GM18517 (cell line): ENCODE results near the gene XPNPEP1.

Experiments used
- ATAC-seq: cut with Tn5 transposase; IDR thresholded peaks from one replicate; pipeline ENCODE4 v1.9.1; 2021; ENCODE audit warnings: mild to moderate bottlenecking, moderate library complexity; ENCODE audit not compliant: unreplicated experiment

XPNPEP1 gene

GRCh38 chr10:109922976-109923921 lies at the start of gene XPNPEP1:
Gene XPNPEP1, minus strand, starts transcription at chr10:109923511. Its CDS starts 78 bp downstream, at chr10:109923433.
- ATAC-seq, result peak; percentile 93

- no peak for ATAC-seq
Measured at GRCh38 chr10:109972372-109973001, 49.2 kb upstream of the XPNPEP1 start.

GRCh38 chr10:109971634-109972033 lies 48.3 kb upstream of the XPNPEP1 start:
- no peak for ATAC-seq

GRCh38 chr10:109969760-109970346 lies 46.5 kb upstream of the XPNPEP1 start:
- no peak for ATAC-seq

GRCh38 chr10:109968953-109969759 lies 45.8 kb upstream of the XPNPEP1 start:
- ATAC-seq, result no peak

- ATAC-seq, result no peak
Measured at GRCh38 chr10:109967739-109968088, 44.4 kb upstream of the XPNPEP1 start.

- no peak for ATAC-seq
Measured at GRCh38 chr10:109966961-109967738, 43.8 kb upstream of the XPNPEP1 start.

- no peak for ATAC-seq
Measured at GRCh38 chr10:109964318-109964717, 41.0 kb upstream of the XPNPEP1 start.

GRCh38 chr10:109963439-109963838 lies 40.1 kb upstream of the XPNPEP1 start:
- ATAC-seq, result no peak

- no peak for ATAC-seq
Measured at GRCh38 chr10:109962247-109962646, 38.9 kb upstream of the XPNPEP1 start.

GRCh38 chr10:109961174-109962001 lies 38.1 kb upstream of the XPNPEP1 start:
- no peak for ATAC-seq

- no peak for ATAC-seq
Measured at GRCh38 chr10:109960682-109961081, 37.4 kb upstream of the XPNPEP1 start.

GRCh38 chr10:109959259-109960145 lies 36.2 kb upstream of the XPNPEP1 start:
- no peak for ATAC-seq

GRCh38 chr10:109958059-109958458 lies 34.7 kb upstream of the XPNPEP1 start:
- no peak for ATAC-seq

- ATAC-seq, result peak; percentile 95
Measured at GRCh38 chr10:109957092-109957797, 33.9 kb upstream of the XPNPEP1 start.

- peak; percentile 75 for ATAC-seq
Measured at GRCh38 chr10:109956454-109957091, 33.3 kb upstream of the XPNPEP1 start.

GRCh38 chr10:109953766-109954165 lies 30.5 kb upstream of the XPNPEP1 start:
- no peak for ATAC-seq
